ENCODE data around the gene HERC5.
"Not testable (repeated sequence)": the region's sequence is repeated elsewhere in the genome, so short reads cannot be mapped to it uniquely, and the experiment has no call there.

Gene HERC5

GRCh38 chr4:88456670-88457306 lies at the start of gene HERC5:
HERC5 (plus strand) TSS chr4:88457119; CDS start chr4:88457270, 151 bp downstream.
- FAIRE-seq (peak; percentile 53), DNase-seq (ENCODE audit: low spot score) (peak; percentile 74)

GRCh38 chr4:88409206-88409605 lies 47.7 kb upstream of the HERC5 start:
- no peak for FAIRE-seq

DNA sequence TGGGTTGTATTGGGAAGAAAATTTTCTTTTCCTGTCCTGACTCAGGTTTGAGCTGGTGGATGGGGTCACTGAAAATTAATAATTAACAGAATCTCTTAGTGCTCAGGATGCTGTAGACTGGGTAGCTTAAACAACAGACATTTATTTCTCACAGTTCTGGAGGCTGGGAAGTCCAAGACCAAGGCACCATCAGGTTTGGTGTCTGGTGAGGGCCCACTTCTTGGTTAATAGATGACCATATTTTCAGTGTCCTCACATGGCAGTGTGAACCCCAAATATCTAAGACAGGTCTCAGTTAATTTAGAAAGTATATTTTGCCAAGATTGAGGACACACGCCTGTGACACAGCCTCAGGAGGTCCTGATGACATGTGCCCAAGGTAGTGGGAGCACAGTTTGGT lies 47.1 kb upstream of the HERC5 start:
- FAIRE-seq (no peak), DNase-seq (ENCODE audit: low spot score) (no peak)

More at GRCh38 chr4:88409206-88409605, 47.7 kb upstream of the HERC5 start:
- DNase-seq (ENCODE audit: low spot score), result no peak

DNA sequence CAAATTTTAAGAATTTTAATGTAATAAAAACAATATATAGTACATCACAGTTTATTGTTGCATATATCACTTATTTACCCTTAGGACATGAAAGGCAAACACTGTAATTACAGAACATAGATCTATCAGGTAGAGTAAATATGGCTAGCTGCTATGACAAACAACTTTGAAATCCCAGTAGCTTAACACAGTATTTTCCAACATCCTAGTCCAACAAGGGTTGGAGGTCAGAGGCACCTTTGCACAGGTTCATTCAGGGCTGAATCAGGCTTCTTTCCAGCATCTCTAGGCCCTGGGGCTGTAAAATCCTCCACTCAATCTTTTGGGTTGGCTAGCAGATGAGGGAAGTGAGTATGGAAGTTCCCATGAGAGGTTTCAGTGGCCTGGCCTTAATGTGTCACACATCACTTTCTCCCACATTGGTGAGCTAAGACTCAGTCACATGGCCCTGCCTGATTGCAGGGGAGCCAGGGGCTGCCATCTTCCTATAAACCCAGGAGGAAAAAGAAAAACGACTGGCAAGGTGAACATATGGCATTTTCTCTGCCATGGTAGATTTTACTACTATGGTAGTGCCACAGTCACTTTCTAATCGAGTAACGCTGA lies 45.3 kb upstream of the HERC5 start:
- DNase-seq (ENCODE audit: low spot score) (no peak), FAIRE-seq (no peak)

DNA sequence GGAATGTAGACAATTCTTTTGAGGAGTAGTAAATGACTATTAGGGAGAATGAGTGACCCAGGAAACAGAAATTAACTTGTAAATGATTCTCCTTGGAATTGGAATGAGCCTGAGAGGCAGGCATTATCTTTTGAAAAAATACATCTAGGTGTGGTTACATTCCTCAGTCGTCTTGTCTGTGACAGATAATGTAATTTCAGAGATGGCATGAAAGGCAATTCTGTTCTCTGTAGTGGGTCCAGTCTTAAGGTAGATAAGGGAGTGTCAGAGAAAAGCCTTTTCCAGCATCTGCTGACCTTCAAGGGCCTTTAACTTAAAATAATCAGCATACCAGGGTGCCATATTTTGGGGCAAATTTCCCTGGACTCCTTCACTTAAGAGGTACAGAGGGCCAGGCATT lies 43.1 kb upstream of the HERC5 start:
- DNase-seq (ENCODE audit: low spot score) (no peak), FAIRE-seq (no peak)

- no peak for DNase-seq (ENCODE audit: low spot score)
- FAIRE-seq, result no peak
Observed at GRCh38 chr4:88414755-88415154, 42.2 kb upstream of the HERC5 start.

DNA sequence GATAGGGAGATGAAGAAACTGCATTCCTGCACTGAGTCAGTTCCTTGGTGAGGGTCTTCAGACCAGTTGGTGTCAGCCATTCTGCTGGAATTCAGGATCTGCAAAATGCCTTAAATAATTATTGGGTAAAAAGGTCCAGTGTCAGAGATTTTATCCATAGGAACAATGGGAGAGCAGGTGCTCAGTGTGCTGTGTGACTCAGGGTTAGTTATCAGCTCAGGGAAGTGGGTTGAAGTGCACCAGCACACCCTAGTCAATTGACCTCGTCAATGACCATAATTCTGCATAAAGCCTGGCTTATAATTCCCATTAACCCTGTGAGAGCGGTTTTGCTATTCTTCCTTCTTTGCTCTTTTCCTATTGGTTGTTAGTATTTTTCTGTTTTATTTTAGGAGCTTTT lies 40.9 kb upstream of the HERC5 start:
- no peak for FAIRE-seq
- no peak for DNase-seq (ENCODE audit: low spot score)

DNA sequence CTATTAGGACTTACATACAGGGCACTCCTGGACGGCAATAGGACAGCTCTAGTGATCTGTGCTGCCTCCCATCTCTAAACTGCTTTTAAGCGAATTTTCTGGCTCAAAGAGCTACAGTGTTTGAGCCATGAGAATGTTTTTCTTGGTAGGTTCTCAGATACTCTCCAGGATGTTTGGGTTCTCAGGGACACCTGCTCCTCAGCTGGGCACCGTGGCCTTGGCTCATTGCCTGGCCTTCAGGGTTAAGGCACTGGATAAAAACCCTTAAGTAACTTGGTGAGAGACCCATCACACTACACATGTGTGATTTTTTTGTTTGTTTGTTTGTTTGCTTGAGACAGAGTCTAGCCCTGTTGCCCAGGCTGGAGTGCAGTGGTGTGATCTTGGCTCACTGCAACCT lies 38.5 kb upstream of the HERC5 start:
- FAIRE-seq (no peak), DNase-seq (ENCODE audit: low spot score) (no peak)

- FAIRE-seq, result no peak
- DNase-seq (ENCODE audit: low spot score), result no peak
Observed at GRCh38 chr4:88419874-88420273, 37.0 kb upstream of the HERC5 start.

- FAIRE-seq (no peak), DNase-seq (ENCODE audit: low spot score) (no peak)
Observed at GRCh38 chr4:88420844-88421243, 36.1 kb upstream of the HERC5 start.

DNA sequence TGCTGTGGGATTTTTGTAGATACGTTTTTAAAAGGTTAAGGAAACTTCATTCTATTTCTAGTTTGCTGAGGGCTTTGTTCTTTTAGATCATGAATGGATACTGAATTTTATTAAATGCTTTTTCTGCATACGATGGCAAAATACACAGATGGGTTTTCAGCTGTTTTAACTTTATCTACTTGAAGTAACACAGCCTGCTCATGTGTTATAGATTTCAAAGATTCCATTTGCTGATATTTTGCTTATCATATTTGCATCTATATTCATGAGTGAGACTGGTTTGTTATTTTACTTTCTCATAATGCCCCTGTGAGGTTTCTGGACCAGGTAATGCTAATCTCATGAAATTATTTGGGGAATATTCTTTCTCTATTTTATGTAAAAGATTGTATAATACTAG lies 34.5 kb upstream of the HERC5 start:
- DNase-seq (ENCODE audit: low spot score) (no peak), FAIRE-seq (no peak)

DNA sequence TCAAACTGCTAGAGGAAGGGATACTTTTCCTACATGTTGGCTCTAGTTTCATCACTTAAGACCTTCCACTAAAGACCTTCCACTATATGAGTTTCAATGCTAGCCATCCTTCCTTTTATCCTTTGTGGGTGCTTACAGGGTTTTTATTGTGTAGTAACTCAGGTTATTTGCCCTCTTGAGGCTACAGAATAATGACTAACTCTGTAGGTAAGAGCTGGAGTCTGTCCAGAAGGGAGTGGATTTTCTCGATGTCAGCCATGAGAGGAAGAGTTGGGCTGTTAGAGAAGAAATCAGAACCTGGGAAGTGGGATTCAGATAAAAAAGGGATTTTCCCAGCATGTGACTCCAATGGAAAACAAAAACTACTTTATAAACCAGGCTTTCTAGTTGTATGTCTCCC lies 27.5 kb upstream of the HERC5 start:
- DNase-seq (ENCODE audit: low spot score), result no peak
- FAIRE-seq, result no peak

GRCh38 chr4:88435987-88436693 lies 20.8 kb upstream of the HERC5 start:
- no peak for FAIRE-seq
- no peak for DNase-seq (ENCODE audit: low spot score)

GRCh38 chr4:88437873-88438272 lies 19.0 kb upstream of the HERC5 start:
- not testable (repeated sequence) for FAIRE-seq; DNase-seq (ENCODE audit: low spot score)

- FAIRE-seq (no peak), DNase-seq (ENCODE audit: low spot score) (no peak)
Observed at GRCh38 chr4:88439161-88439760, 17.7 kb upstream of the HERC5 start.

DNA sequence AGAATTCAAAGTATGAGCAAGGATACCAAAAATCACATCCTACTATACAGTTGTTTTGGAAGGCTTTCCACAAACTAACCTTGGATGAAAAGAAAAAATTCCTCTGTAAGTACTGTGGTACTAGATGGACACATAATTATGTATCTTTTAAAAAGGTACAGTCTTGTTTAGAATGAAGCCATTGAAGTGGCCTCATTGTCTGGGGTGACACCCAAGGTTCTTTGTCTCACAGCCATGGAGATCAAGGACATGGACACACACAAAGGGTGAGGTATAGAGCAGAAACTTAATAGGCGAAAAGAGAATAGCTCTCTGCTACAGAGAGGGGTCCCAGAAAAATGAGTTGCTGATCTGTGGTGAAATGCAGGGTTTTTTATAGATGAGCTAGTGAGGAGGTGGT lies 16.8 kb upstream of the HERC5 start:
- DNase-seq (ENCODE audit: low spot score), result no peak
- no peak for FAIRE-seq

- DNase-seq (ENCODE audit: low spot score), result no peak
- FAIRE-seq, result no peak
Observed at GRCh38 chr4:88441696-88442095, 15.2 kb upstream of the HERC5 start.

DNA sequence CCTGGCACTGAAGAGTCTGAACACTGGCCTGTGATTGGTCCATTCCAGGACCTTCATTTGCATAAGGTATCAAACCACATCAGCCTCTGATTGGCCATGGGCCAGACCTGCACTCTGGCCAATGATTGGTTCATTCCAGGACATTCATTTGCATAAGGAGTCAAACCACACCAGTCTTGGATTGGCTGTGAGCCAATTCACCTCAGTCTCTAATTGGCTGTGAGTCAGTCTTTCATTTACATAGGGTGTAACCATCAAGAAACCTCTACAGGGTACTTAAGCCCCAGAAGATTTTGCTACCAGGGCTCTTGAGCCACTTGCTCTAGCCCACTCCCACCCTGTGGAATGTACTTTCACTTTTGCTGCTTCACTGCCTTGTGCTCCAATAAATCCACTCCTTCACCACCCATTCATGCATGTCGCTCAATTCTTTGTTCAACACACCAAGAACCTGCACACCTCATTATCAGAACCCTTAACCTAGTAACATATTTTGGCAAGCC lies 14.2 kb upstream of the HERC5 start:
- DNase-seq (ENCODE audit: low spot score), result no peak

DNA sequence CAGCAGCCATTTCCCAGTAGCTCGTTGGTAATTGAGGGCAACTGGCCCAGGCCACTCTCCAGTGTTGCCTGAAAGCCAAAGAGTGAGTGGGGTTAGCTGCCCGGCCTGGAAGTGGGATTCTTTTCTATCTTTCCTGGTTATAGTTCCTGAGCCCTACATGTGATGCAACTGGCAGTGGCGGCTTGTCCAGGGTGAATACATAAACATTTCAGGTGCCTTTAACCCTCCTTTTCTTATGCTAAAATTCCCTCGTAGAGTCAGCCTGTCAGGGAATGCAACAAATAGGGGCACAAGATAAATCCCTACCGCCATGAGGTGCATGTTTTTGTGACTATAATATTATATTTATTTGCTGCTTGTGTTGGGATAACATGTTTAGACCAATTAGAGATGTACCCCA lies 13.4 kb upstream of the HERC5 start:
- DNase-seq (ENCODE audit: low spot score) (no peak), FAIRE-seq (no peak)

More for the DNA sequence above, 14.2 kb upstream of the HERC5 start:
- no peak for FAIRE-seq

GRCh38 chr4:88445252-88445651 lies 11.7 kb upstream of the HERC5 start:
- no peak for FAIRE-seq
- no peak for DNase-seq (ENCODE audit: low spot score)

- no peak for FAIRE-seq
Observed at GRCh38 chr4:88446124-88446523, 10.8 kb upstream of the HERC5 start.

More at GRCh38 chr4:88446124-88446523, 10.8 kb upstream of the HERC5 start:
- DNase-seq (ENCODE audit: low spot score), result no peak

Measured in RCC 7860 (cell line).